ENCODE results near the gene C4orf17.

C4orf17 gene

GRCh38 chr4:99507762-99508161 is 3.1 kb upstream of the C4orf17 start:
- no peak for ATAC-seq

More at GRCh38 chr4:99507762-99508161, 3.1 kb upstream of the C4orf17 start:
- TF ChIP-seq ISL1 (CRISPR knock-in tag; IDR thresholded peaks at IDR 0.05) (no peak), PATZ1 (CRISPR knock-in tag; IDR thresholded peaks at IDR 0.05; ENCODE audit: borderline replicate concordance) (no peak), ZFP30 (CRISPR knock-in tag; IDR thresholded peaks at IDR 0.05) (no peak), PPARA (CRISPR knock-in tag; IDR thresholded peaks at IDR 0.05; ENCODE audit: borderline replicate concordance) (no peak), ARNTL (CRISPR knock-in tag; IDR thresholded peaks at IDR 0.05; ENCODE audit: borderline replicate concordance, low read depth) (no peak), SNAI2 (CRISPR knock-in tag; IDR thresholded peaks at IDR 0.05) (no peak), CREB5 (CRISPR knock-in tag; IDR thresholded peaks at IDR 0.05; ENCODE audit: low read depth) (no peak), GLIS3 (CRISPR knock-in tag; IDR thresholded peaks at IDR 0.05) (no peak), TOX (CRISPR knock-in tag; IDR thresholded peaks at IDR 0.05; ENCODE audit: borderline replicate concordance) (no peak), CSRNP3 (CRISPR knock-in tag; IDR thresholded peaks at IDR 0.05) (no peak), ZNF8 (CRISPR knock-in tag; IDR thresholded peaks at IDR 0.05) (no peak), TSHZ2 (CRISPR knock-in tag; IDR thresholded peaks at IDR 0.05) (no peak), TCF4 (CRISPR knock-in tag; IDR thresholded peaks at IDR 0.05; ENCODE audit: borderline replicate concordance) (no peak), ZFP3 (CRISPR knock-in tag; IDR thresholded peaks at IDR 0.05) (no peak), ZNF70 (CRISPR knock-in tag; IDR thresholded peaks at IDR 0.05) (no peak), ZNF565 (CRISPR knock-in tag; conservative IDR thresholded peaks at IDR 0.05; ENCODE audit: low read depth) (no peak), RARB (CRISPR knock-in tag; IDR thresholded peaks at IDR 0.05) (no peak), BACH2 (CRISPR knock-in tag; IDR thresholded peaks at IDR 0.05; ENCODE audit: borderline replicate concordance) (no peak), POU6F1 (CRISPR knock-in tag; IDR thresholded peaks at IDR 0.05; ENCODE audit: borderline replicate concordance, low read depth) (no peak), CSDC2 (CRISPR knock-in tag; IDR thresholded peaks at IDR 0.05) (no peak)
